ENCODE measurements around the gene PTPRT. TPM values are rescaled to one million over a fixed set of nuclear protein-coding genes. Genes with fewer than 3 reads are reported as not detected.

PTPRT gene
- total RNA-seq, 1 experiment from 2014 or later = not detected

DNA sequence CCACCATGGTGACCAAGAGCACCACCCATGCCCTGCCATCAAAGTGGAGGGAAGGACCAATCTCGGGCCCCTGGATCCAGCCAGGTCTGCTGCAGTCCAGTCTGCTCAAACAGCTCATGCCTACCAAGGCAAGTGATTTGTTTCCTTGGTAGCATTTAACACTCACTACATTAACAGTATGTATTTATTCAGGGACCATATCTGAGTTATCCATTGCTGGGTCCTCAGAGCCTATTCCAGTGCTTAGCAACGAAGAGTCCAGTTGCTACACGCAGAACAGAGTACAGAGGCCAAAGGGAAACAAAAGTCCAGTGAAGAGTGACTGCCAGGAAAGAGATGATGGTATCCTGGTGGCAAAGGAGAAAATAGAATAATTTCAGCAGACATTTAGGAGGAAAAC is 352.2 kb downstream of the PTPRT start:
- H3K9me2 ChIP-seq (ENCODE audit: insufficient read depth) = no peaks in the 10 kb centered on the region
- H4K20me1 ChIP-seq (ENCODE audit: insufficient read depth) = no peaks in the 10 kb centered on the region
- H3K79me2 ChIP-seq (ENCODE audit: insufficient read depth, low read length) = no peaks in the 10 kb centered on the region
- peaks cover 5 to 12% of the 10 kb centered on the region in 2 experiments; a peak in 2 of 4 replicates for H3K9me3 ChIP-seq (ENCODE audit: control insufficient read depth in 1 of 2, insufficient read depth in 1 of 2, low read depth in 1 of 2, low read length in 2 of 2)
- RAD21 ChIA-PET (ENCODE audit: low non-redundant PET in 1 of 2, low total read pairs in 2 of 2, uncharacterized antibody in 2 of 2, unreplicated experiment in 2 of 2) = no interaction called here
- DNase-seq (ENCODE audit: low read depth, low spot score) (no peak), ATAC-seq (no peak)
- no peak overlapping the region for H2AFZ ChIP-seq (ENCODE audit: low read depth, low read length, poor library complexity, severe bottlenecking)
- no peak overlapping the region for H3K27ac ChIP-seq (ENCODE audit: low read depth, low read length)
- H3K27me3 ChIP-seq (ENCODE audit: insufficient read depth, low read length) = no peaks in the 10 kb centered on the region
- H3K9ac ChIP-seq (ENCODE audit: low read length) = no peak overlapping the region
- CTCF ChIA-PET = no interaction called here
- TF ChIP-seq, protein P1, sequence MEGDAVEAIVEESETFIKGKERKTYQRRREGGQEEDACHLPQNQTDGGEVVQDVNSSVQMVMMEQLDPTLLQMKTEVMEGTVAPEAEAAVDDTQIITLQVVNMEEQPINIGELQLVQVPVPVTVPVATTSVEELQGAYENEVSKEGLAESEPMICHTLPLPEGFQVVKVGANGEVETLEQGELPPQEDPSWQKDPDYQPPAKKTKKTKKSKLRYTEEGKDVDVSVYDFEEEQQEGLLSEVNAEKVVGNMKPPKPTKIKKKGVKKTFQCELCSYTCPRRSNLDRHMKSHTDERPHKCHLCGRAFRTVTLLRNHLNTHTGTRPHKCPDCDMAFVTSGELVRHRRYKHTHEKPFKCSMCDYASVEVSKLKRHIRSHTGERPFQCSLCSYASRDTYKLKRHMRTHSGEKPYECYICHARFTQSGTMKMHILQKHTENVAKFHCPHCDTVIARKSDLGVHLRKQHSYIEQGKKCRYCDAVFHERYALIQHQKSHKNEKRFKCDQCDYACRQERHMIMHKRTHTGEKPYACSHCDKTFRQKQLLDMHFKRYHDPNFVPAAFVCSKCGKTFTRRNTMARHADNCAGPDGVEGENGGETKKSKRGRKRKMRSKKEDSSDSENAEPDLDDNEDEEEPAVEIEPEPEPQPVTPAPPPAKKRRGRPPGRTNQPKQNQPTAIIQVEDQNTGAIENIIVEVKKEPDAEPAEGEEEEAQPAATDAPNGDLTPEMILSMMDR (IDR thresholded peaks at IDR 0.05 in 2 of 3, conservative IDR thresholded peaks at IDR 0.05 in 1 of 3; ENCODE audit: borderline replicate concordance in 1 of 3, insufficient read depth in 1 of 3, low read depth in 2 of 3, low read length in 2 of 3) = no peak
- H3K4me2 ChIP-seq (ENCODE audit: low read length) = no peak overlapping the region
- POLR2A ChIA-PET = no interaction called here
- H3K4me1 ChIP-seq (ENCODE audit: control insufficient read depth in 1 of 2, insufficient read depth in 2 of 2, low read length in 2 of 2) = no peaks in the 10 kb centered on the region
- no peaks in the 10 kb centered on the region for H3K36me3 ChIP-seq (ENCODE audit: control insufficient read depth in 1 of 2, insufficient read depth in 2 of 2, low read length in 2 of 2)
- H3K4me3 ChIP-seq (replicated peaks in 1 of 2; ENCODE audit: low read depth in 1 of 2, low read length in 2 of 2) = no peak overlapping the region
- BruUV-seq (replicated peaks) = no TSS peak
- intact Hi-C loops (cut with micrococcal nuclease) = no loop called here

DNA sequence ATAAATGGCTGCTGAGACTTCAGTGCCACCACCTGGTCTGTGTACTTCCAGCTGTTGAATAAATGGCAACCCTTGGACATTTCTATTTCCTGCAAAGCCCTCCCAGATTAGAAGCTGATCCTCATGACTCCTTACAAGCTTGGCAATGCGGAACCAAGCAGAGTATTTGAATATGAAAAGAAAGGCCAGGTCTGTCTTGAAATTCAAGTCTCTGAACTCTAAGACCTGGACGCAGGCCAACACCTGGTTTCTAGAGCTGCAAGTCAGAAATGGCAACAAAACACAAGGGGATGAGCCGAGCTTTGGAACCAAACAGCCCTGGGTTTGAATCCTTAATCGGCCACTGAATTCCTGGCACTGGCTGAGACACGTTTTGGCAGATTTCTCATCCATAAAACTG is 353.4 kb downstream of the PTPRT start:
- Histone ChIP-seq H3K36me3 (ENCODE audit: control insufficient read depth in 1 of 2, insufficient read depth in 2 of 2, low read length in 2 of 2) (no peaks in the 10 kb centered on the region), H3K9ac (ENCODE audit: low read length) (no peak overlapping the region), H3K9me2 (ENCODE audit: insufficient read depth) (no peaks in the 10 kb centered on the region), H3K9me3 (ENCODE audit: control insufficient read depth in 1 of 2, insufficient read depth in 1 of 2, low read depth in 1 of 2, low read length in 2 of 2) (peaks cover 5 to 12% of the 10 kb centered on the region in 2 experiments; a peak in 2 of 4 replicates), H3K79me2 (ENCODE audit: insufficient read depth, low read length) (no peaks in the 10 kb centered on the region), H3K4me1 (ENCODE audit: control insufficient read depth in 1 of 2, insufficient read depth in 2 of 2, low read length in 2 of 2) (no peaks in the 10 kb centered on the region), H4K20me1 (ENCODE audit: insufficient read depth) (no peaks in the 10 kb centered on the region), H3K27ac (ENCODE audit: low read depth, low read length) (no peak overlapping the region), H2AFZ (ENCODE audit: low read depth, low read length, poor library complexity, severe bottlenecking) (no peak overlapping the region), H3K4me2 (ENCODE audit: low read length) (no peak overlapping the region), H3K27me3 (ENCODE audit: insufficient read depth, low read length) (no peaks in the 10 kb centered on the region), H3K4me3 (replicated peaks in 1 of 2; ENCODE audit: low read depth in 1 of 2, low read length in 2 of 2) (no peak overlapping the region)
- no TSS peak for BruUV-seq (replicated peaks)
- ChIA-PET CTCF (no interaction called here), RAD21 (ENCODE audit: low non-redundant PET in 1 of 2, low total read pairs in 2 of 2, uncharacterized antibody in 2 of 2, unreplicated experiment in 2 of 2) (no interaction called here), POLR2A (no interaction called here)
- ATAC-seq = no peak
- intact Hi-C loops (cut with micrococcal nuclease) = no loop called here
- DNase-seq (ENCODE audit: low read depth, low spot score) = no peak
- TF ChIP-seq ZNF274 (IDR thresholded peaks at IDR 0.05; ENCODE audit: low read depth, low read length) (no peak), ZFX (IDR thresholded peaks at IDR 0.05) (no peak), CEBPB (IDR thresholded peaks at IDR 0.05; ENCODE audit: low read depth) (no peak), POLR2A (IDR thresholded peaks at IDR 0.05; ENCODE audit: borderline replicate concordance, extremely low read depth, insufficient read depth, insufficient read length) (no peak), SRF (IDR thresholded peaks at IDR 0.05; ENCODE audit: low read depth) (no peak), RAD21 (IDR thresholded peaks at IDR 0.05; ENCODE audit: low read depth) (no peak), YY1 (IDR thresholded peaks at IDR 0.05; ENCODE audit: extremely low read depth, insufficient replicate concordance, low read depth, low read length) (no peak), CBX3 (IDR thresholded peaks at IDR 0.05; ENCODE audit: low read depth) (no peak), EZH2 (IDR thresholded peaks at IDR 0.05) (no peak), ELF1 (IDR thresholded peaks at IDR 0.05; ENCODE audit: borderline replicate concordance, low read depth) (no peak), SIN3A (IDR thresholded peaks at IDR 0.05; ENCODE audit: low read depth) (no peak)
- TF ChIP-seq, protein P2, sequence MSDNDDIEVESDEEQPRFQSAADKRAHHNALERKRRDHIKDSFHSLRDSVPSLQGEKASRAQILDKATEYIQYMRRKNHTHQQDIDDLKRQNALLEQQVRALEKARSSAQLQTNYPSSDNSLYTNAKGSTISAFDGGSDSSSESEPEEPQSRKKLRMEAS (IDR thresholded peaks at IDR 0.05) = no peak
- TF ChIP-seq, protein P1 (IDR thresholded peaks at IDR 0.05 in 2 of 3, conservative IDR thresholded peaks at IDR 0.05 in 1 of 3; ENCODE audit: borderline replicate concordance in 1 of 3, insufficient read depth in 1 of 3, low read depth in 2 of 3, low read length in 2 of 3) = no peak
- TF ChIP-seq, protein P3, sequence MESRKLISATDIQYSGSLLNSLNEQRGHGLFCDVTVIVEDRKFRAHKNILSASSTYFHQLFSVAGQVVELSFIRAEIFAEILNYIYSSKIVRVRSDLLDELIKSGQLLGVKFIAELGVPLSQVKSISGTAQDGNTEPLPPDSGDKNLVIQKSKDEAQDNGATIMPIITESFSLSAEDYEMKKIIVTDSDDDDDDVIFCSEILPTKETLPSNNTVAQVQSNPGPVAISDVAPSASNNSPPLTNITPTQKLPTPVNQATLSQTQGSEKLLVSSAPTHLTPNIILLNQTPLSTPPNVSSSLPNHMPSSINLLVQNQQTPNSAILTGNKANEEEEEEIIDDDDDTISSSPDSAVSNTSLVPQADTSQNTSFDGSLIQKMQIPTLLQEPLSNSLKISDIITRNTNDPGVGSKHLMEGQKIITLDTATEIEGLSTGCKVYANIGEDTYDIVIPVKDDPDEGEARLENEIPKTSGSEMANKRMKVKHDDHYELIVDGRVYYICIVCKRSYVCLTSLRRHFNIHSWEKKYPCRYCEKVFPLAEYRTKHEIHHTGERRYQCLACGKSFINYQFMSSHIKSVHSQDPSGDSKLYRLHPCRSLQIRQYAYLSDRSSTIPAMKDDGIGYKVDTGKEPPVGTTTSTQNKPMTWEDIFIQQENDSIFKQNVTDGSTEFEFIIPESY (IDR thresholded peaks at IDR 0.05; ENCODE audit: extremely low read depth, insufficient replicate concordance, low read length) = no peak
- TF ChIP-seq, protein P4, sequence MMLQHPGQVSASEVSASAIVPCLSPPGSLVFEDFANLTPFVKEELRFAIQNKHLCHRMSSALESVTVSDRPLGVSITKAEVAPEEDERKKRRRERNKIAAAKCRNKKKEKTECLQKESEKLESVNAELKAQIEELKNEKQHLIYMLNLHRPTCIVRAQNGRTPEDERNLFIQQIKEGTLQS (IDR thresholded peaks at IDR 0.05) = no peak

Data from HCT116 (cell line).